NCI-H1417 (cell line): ENCODE measurements around the gene MRPL38.
A peak's percentile ranks its signal among the peaks of the same experiment; 100 is the strongest.

Experiments
- DNase-seq, 3 experiments: peaks; one replicate each; lab custom pipeline; 2025; lab: John Stamatoyannopoulos, UW

MRPL38 gene

DNA sequence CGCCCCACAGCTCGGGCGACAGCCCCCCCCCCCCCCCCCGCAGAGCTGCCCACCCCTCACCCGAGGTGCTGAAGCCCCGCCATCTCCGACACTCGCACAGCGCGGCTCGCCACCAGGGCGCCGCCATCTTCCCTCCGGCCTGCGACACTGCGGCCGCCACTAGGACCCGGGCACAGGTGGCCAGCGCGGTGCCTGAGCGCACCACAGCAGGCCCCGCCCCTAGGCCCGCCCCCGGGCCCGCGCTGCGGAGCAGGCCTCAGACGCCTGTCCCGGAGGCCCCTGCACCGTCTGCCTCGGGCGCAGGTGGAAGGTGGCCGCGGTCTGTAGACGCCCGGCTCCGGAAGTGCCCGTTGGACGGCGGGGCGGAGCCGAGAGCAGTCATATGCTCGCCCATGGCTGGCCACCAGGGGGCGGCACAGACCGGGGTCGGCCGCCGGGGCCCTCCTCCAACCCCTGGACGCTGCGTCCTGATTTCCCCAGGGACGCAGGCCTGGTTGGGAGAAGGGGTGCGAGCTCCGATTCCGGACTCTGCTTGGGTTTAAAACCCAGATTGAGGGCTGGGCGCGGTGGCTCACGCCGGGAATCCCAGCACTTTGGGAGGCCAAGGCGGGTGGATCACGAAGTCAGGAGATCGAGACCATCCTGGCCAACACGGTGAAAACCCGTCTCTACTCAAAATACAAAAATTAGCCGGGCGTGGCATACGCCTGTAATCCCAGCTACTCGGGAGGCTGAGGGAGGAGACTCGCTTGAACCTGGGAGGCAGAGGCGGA lies at the start of gene MRPL38:
TSS of gene MRPL38 (minus strand) at position 136 of the 773 bp plus-strand sequence. CDS start at position 127, 9 bp downstream.
- DNase-seq: peak; percentile 93 to 97 (median 96)

- DNase-seq: no peak
Observed at GRCh38 chr17:75950855-75951554, 46.3 kb upstream of the MRPL38 start.

DNA sequence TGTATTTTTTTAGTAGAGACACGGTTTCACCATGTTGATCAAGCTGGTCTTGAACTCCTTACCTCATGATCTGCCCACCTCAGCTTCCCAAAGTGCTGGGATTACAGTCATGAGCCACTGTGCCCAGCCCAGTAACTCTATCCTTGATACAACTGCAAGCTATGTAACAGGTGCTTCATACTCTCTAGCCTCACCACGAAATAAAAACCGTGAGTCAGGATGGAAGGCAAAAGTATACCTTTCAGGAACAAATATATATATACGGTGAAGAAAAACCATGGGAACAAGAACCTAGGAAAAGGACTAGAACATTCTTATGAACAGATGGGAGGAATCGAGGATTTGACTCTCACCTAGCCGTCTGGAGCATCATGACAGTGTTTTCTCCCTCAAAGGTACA lies 45.7 kb upstream of the MRPL38 start:
- no peak for DNase-seq

GRCh38 chr17:75945211-75945610 lies 40.5 kb upstream of the MRPL38 start:
- DNase-seq: no peak

DNA sequence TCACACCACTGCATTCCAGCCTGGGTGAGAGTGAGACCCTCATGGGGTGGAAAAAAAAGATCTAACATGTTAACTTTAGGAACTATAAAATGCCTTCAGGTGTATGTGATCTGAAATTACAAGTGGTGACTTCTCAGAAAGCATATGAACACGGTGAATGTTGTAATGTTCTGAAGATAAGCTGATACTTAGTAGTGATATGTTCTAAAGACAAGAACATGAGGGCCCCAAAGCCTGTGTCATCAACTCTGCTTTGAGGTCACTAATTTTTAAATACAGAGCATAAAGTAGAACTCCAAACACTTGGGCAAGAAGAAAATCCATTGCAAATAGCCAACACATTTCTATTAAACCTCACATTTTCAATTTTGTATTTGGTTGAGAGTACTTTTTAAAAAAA lies 38.8 kb upstream of the MRPL38 start:
- no peak for DNase-seq

DNA sequence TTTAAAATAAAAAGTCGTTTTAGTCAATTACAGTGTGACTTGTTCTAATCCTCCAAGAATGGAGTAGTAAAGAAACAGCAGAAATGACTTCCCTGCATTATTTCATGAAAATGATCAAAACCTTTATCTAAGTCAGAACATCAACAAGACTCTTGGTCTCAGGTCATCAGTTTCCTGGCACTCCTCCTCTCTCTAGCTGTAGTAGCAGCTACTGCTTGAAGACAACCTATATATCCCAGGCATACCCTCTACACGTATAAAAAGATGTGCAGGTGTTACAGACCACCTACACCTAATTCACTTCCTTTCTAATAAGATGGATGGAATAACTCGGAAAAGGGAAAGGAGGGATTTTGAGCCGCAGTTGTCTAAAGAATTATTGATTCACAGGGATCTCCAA lies 37.8 kb upstream of the MRPL38 start:
- DNase-seq: no peak

GRCh38 chr17:75941442-75941819 lies 36.7 kb upstream of the MRPL38 start:
- no peak for DNase-seq

DNA sequence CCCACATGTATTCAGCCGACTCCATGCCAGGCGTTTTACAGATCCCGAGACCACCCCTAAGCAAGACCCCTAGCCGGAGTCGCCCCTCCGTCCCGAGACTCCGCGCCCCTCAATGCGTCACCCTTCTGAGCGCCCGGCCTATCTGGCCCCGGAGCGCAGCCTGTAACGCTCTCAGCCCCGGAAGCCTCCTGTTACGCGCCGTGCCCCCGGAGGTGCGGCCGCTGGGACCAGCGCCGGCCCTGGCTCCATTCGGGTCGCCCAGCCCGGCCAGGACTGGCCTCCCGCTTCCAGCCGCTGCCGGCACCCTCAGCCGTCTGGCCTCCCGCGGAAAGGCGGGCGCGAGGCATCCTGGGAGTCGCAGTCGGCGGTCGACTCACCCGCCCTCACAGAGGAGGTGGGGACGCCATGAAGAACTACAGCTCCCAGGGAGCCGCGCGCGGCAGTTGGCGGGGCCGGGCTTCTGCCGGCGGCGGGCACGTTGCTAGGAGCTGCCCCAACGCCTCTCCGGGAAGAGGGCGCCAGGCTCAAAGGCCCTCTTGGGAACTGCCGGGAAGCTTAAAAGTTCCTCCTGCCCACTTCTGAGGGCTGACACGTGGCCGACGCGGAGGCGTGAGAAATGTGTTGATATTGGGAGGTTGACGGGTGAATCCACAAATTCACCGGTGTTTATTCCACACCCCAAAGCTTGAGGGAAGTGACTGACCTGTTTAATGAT lies 36.2 kb upstream of the MRPL38 start, which contains the start of gene FBF1:
TSS of gene FBF1 (minus strand) at position 316 of the 715 bp plus-strand sequence. CDS start 2,893 bp downstream, outside the sequence.
- peak; percentile 94 to 96 (median 95) for DNase-seq

GRCh38 chr17:75937652-75938051 lies 33.0 kb upstream of the MRPL38 start:
- no peak for DNase-seq

DNA sequence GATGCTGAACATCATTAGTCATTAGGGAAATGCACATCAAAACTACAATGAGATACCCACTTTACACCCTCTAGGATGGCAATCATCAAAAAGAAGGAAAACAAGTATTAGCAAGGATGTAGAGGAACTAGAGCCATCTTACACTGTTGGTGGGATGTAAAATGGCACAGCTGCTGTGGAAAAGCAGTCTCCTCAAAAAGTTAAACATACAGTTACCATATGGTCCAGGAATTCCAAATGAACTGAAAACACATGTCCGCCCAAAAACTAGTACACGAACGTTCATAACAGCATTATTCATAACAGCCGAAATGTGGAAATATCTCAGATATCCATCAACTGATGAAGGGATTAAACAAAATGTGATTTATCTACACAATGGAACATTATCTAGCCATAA lies 29.1 kb upstream of the MRPL38 start:
- DNase-seq: no peak

DNA sequence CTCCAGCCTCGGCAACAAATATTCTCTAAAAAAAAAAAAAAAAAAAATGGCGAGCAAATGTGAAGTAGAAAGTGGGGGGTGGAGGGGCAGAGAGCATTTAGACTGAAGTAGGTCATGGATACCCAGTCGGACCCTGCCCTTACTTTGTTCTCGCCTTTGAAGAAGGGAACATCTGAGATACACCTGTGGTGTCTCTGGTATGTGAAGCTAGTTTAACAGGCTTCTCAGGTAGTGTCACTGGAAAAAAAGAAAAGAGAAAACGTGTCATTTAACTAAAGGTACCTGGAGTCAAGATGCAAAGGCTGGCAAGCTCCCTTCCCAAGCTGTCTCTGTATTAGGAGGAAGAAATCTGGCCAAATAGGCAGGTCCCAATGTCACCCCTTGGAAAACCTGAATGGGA lies 28.2 kb upstream of the MRPL38 start:
- DNase-seq: no peak

GRCh38 chr17:75931062-75931461 lies 26.4 kb upstream of the MRPL38 start:
- no peak for DNase-seq

- peak in 2 of 3 experiments; percentile 5 to 46 for DNase-seq
Observed at GRCh38 chr17:75927286-75927922, 22.7 kb upstream of the MRPL38 start.

- DNase-seq: no peak
Observed at GRCh38 chr17:75926456-75926855, 21.8 kb upstream of the MRPL38 start.

- DNase-seq: no peak
Observed at GRCh38 chr17:75925912-75926311, 21.2 kb upstream of the MRPL38 start.

GRCh38 chr17:75925103-75925502 lies 20.4 kb upstream of the MRPL38 start:
- DNase-seq: no peak

DNA sequence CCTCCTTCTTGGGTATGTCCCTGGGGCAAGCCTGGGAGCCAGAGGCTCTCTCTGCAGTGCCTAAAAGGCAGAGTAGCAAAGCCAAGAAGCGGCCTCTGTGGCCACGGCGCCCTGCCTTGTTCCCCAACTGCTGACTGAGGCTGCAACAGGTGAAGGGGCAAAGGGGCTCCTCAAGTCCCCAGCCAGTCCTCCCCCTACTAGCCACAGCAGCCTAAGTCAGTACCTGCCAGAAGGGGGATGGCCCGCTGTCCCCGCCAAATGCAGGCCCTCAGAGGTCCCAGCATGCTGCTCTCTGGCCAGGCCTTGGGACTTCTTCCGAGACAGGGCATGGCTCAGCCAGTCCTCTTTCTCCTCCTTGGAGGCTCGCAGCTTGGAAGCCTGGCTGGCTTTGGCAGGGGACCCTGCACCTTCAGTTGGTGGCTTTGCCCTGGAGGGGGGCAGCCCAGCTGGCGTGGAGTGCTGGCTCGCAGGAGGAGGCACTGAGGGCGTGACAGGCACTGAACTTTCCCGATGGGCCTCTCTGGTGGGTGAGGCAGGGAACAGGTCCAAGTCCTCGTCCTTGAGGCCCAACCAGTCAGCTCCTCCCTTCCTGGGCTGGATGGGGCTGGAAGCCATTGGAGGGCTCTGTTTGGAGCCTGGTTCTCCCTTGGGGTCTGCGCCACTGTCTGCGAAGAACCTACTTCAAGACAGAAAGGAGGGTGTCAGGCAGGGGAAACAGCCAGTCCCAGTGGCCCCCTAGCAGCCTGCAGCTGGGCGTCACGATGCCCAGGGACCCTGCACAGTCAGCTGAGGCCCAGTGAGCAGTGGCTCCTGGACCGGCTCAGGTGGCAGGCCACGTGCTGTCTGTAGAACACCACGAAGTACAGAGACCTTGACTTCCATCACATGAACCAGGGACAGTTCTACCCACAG lies 18.5 kb upstream of the MRPL38 start:
- no peak for DNase-seq

DNA sequence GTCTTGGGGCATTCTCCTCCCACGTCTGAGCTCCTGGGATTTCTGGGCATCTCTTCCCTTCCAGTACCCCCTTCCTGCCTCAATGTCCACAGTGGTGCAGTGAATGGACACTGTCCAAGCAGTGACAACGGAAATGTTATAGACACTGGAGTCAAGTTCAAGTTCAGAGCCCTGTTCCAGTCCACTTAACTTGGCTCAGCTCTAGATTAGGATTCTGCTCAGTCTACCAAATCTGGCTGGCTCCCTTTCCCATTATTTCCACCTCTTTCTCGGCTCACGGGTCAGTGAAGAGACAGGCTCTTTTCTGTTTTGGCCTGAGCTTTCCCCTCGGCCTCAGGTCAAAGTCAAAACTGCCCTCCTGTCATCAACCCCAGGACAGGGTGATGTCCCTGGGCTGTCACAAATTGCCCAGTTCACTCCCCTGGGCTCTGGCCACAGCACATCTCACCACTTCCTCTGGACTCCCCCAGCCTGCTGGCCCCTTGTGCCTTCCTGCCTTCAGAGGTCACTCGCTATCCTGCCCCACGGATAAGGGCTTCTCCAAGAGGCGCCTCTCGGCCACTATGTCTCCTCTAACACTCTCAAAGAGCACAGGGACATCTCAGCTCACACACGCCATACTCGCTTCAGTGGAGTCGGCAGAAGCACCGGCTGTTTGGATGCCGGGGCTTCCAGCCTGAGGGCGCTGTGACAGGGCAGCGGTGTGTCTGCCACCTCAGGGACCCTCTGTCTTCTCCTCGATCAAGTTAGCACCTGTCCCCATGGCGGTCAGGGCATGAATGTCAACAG lies 17.7 kb upstream of the MRPL38 start:
- no peak for DNase-seq

GRCh38 chr17:75921596-75921995 lies 16.9 kb upstream of the MRPL38 start:
- DNase-seq: no peak

DNA sequence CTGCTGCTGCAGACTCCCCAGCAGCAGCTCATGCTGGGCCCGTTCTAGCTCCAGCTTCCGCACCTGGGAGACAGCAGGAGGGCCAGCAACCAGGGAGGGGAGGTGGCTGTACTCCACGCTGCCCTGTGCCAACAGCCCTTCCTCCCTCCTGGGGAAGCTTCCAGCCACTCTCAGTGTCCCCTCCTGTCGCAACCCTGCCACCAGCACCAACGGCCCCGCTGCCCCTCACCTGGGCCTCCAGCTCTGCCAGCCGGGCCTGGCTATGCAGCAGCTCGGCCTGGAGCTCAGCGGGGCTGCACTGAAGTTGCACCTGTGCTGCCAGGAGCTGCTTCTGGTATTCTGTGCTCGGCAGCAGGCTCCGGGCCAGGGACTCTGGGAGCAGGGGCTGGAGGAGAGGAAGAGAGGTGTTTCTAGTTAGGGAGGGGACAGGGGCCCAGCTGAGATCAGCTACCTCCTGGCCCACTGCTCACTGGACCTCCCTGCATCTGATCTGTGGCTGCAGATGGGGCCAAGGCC lies 15.4 kb upstream of the MRPL38 start:
- peak in 1 of 3 experiments; percentile 43 for DNase-seq
